ENCODE data around the gene CDKN2B-AS1. TPM values are rescaled to one million over a fixed set of nuclear protein-coding genes. Genes with fewer than 3 reads are reported as not detected.
A peak's percentile ranks its signal among the peaks of the same experiment; 100 is the strongest.

CDKN2B-AS1 gene
- total and polyA plus RNA-seq, 2 experiments from 2014 or later, result 0.14 TPM; not detected in 1

- H3K79me2 ChIP-seq (replicated peaks; ENCODE audit: insufficient read depth), result no peaks in the 10 kb centered on the region
- peaks cover 72% of the 10 kb centered on the region for H3K27me3 Mint-ChIP-seq (ENCODE audit: insufficient read depth, low read depth, poor library complexity)
- ATAC-seq, result no peak
Measured at GRCh38 chr9:21997480-21997879, 2.9 kb downstream of the CDKN2B-AS1 start.

More at GRCh38 chr9:21997480-21997879, 2.9 kb downstream of the CDKN2B-AS1 start:
- H2AFZ ChIP-seq, result no peak overlapping the region
- peak overlapping the region; percentile 93 for H3K4me2 ChIP-seq
- H3K9me3 Mint-ChIP-seq, result 0 out of 3 replicates have a peak, but pooled peaks cover 3% of the 10 kb centered on the region
- no peak overlapping the region for H3K27ac Mint-ChIP-seq
- no peaks in the 10 kb centered on the region for H4K20me1 ChIP-seq (replicated peaks; ENCODE audit: insufficient read depth)
- H3K36me3 ChIP-seq (ENCODE audit: insufficient read depth), result no peaks in the 10 kb centered on the region
- peaks cover 14% of the 10 kb centered on the region; the same call in 1 of the 2 replicates for H3F3A ChIP-seq (replicated peaks; ENCODE audit: low read depth)
- no peak overlapping the region for H3K27ac ChIP-seq (ENCODE audit: low read depth)
- H3K4me1 Mint-ChIP-seq, result peaks cover 35% of the 10 kb centered on the region
- H3K4me1 ChIP-seq (ENCODE audit: insufficient read depth), result peaks cover 44% of the 10 kb centered on the region
- no peaks in the 10 kb centered on the region for H3K36me3 Mint-ChIP-seq (ENCODE audit: low read depth)
- H3K4me3 Mint-ChIP-seq, result no peak overlapping the region
- no peak for DNase-seq (ENCODE audit: low spot score)
- TF ChIP-seq STAT1 (IDR thresholded peaks at IDR 0.05; ENCODE audit: unreplicated experiment), result no peak
- no peak for TF ChIP-seq NANOG (IDR thresholded peaks at IDR 0.05; ENCODE audit: borderline replicate concordance)
- no peak for TF ChIP-seq ZNF462 (CRISPR knock-in tag; IDR thresholded peaks at IDR 0.05)
- TF ChIP-seq EZH2 (IDR thresholded peaks at IDR 0.05; ENCODE audit: low read depth, unreplicated experiment), result no peak
- TF ChIP-seq CREB1 (CRISPR knock-in tag; IDR thresholded peaks at IDR 0.05; ENCODE audit: low read depth), result no peak
- TF ChIP-seq CTCF (conservative IDR thresholded peaks at IDR 0.05; ENCODE audit: low read depth in 2 of 2), result no peak
- no peak for TF ChIP-seq POLR2AphosphoS5 (IDR thresholded peaks at IDR 0.05; ENCODE audit: low read depth)
- TF ChIP-seq REST (IDR thresholded peaks at IDR 0.05; ENCODE audit: unreplicated experiment), result no peak
- TF ChIP-seq JUNB (IDR thresholded peaks at IDR 0.05; ENCODE audit: unreplicated experiment), result no peak
- no peak for TF ChIP-seq ZNF114 (CRISPR knock-in tag; IDR thresholded peaks at IDR 0.05)
- no peak for TF ChIP-seq EZH2phosphoT487 (IDR thresholded peaks at IDR 0.05; ENCODE audit: unreplicated experiment)
- no peak for TF ChIP-seq ZNF331 (CRISPR knock-in tag; IDR thresholded peaks at IDR 0.05; ENCODE audit: low read depth)
- no peak for TF ChIP-seq ETS1 (IDR thresholded peaks at IDR 0.05)
- no peak overlapping the region for H3K4me3 ChIP-seq
- H3K27me3 ChIP-seq (ENCODE audit: insufficient read depth), result peaks cover 92% of the 10 kb centered on the region
- no peaks in the 10 kb centered on the region for H3K9me2 ChIP-seq (ENCODE audit: insufficient read depth)

All from GM23338 (cell line).